ENCODE measurements around the gene FAM210A. TPM values are rescaled to one million over a fixed set of nuclear protein-coding genes. Genes with fewer than 3 reads are reported as not detected.
"Not testable (repeated sequence)": the region's sequence is repeated elsewhere in the genome, so short reads cannot be mapped to it uniquely, and the experiment has no call there.

The FAM210A gene
- total RNA-seq, 1 experiment from 2014 or later = 29.3 TPM

DNA sequence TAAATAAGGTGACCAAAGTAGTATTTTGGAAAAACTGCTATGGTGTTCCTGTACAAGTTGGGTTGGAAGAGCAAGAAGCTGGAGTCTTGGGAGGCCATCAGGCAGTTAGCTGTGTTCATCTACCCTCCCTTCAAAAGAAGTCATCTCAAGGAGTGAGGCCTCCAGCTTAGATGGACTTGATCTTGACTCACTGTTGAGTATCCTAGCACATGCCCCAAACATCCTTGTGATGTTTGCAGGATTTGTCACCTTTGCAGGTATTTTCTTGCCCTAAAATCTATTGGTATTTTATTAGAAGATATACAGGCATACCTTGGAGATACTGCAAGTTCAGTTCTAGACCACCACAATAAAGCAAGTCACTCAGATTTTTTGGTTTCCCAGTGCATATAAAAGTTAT is 30.3 kb upstream of the FAM210A start:
- ChIA-PET POLR2A (ENCODE audit: unreplicated experiment) (no interaction called here), CTCF (no interaction called here)
- no peak for DNase-seq
- no peaks in the 10 kb centered on the region for H3K27me3 ChIP-seq (ENCODE audit: insufficient read depth, low read depth)
- no peaks in the 10 kb centered on the region; the same call in 1 of the 2 replicates for H3K9me2 ChIP-seq (ENCODE audit: insufficient read depth)
- H2AFZ ChIP-seq = no peak overlapping the region
- H3K4me2 ChIP-seq = no peak overlapping the region
- BruUV-seq (replicated peaks) = no TSS peak
- no peaks in the 10 kb centered on the region for H4K20me1 ChIP-seq (ENCODE audit: insufficient read depth)
- peaks cover 43% of the 10 kb centered on the region for H3K36me3 ChIP-seq (ENCODE audit: low read depth)
- H3K4me1 ChIP-seq (replicated peaks; ENCODE audit: insufficient read depth) = no peaks in the 10 kb centered on the region
- no peak overlapping the region for H3K4me3 ChIP-seq
- no peaks in the 10 kb centered on the region for H3F3A ChIP-seq (ENCODE audit: insufficient read depth, low read depth)
- H3K79me2 ChIP-seq (ENCODE audit: low read depth) = no peaks in the 10 kb centered on the region
- intact Hi-C loops (cut with micrococcal nuclease; ENCODE audit: unreplicated experiment) = no loop called here
- no peaks in the 10 kb centered on the region for H3K9me3 ChIP-seq (ENCODE audit: insufficient read depth, low read depth)
- no peak for TF ChIP-seq EZH2 (IDR thresholded peaks at IDR 0.05; ENCODE audit: low read depth)
- TF ChIP-seq, protein P1, sequence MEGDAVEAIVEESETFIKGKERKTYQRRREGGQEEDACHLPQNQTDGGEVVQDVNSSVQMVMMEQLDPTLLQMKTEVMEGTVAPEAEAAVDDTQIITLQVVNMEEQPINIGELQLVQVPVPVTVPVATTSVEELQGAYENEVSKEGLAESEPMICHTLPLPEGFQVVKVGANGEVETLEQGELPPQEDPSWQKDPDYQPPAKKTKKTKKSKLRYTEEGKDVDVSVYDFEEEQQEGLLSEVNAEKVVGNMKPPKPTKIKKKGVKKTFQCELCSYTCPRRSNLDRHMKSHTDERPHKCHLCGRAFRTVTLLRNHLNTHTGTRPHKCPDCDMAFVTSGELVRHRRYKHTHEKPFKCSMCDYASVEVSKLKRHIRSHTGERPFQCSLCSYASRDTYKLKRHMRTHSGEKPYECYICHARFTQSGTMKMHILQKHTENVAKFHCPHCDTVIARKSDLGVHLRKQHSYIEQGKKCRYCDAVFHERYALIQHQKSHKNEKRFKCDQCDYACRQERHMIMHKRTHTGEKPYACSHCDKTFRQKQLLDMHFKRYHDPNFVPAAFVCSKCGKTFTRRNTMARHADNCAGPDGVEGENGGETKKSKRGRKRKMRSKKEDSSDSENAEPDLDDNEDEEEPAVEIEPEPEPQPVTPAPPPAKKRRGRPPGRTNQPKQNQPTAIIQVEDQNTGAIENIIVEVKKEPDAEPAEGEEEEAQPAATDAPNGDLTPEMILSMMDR (conservative IDR thresholded peaks at IDR 0.05) = no peak
- H3K27ac ChIP-seq = no peak overlapping the region

DNA sequence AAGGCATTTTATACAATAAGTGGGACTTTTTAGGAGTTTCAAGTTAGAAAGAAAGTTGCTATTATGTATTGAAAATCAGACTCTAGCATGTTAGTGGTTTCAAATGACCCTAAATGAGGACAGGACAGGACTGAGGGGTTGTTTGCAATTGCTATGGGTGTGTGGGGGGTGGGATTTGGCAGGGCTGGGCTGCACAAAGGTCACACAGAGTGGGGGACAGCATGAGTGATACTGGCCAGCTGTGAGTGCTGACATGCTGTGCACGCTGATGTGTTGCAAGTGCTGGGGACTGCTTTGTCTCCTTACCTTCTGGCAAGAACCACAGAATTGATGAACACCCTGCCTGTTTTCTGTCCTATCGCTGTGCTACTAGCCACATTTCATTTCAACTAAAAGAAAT is 29.9 kb upstream of the FAM210A start:
- POLR2A ChIA-PET (ENCODE audit: unreplicated experiment) = no interaction called here
- peaks cover 43% of the 10 kb centered on the region for H3K36me3 ChIP-seq (ENCODE audit: low read depth)
- no peaks in the 10 kb centered on the region for H3F3A ChIP-seq (ENCODE audit: insufficient read depth, low read depth)
- no peak overlapping the region for H3K27ac ChIP-seq
- CTCF ChIA-PET = no interaction called here
- no peaks in the 10 kb centered on the region for H4K20me1 ChIP-seq (ENCODE audit: insufficient read depth)
- intact Hi-C loops (cut with micrococcal nuclease; ENCODE audit: unreplicated experiment) = no loop called here
- DNase-seq = no peak
- no peaks in the 10 kb centered on the region for H3K27me3 ChIP-seq (ENCODE audit: insufficient read depth, low read depth)
- H3K9me2 ChIP-seq (ENCODE audit: insufficient read depth) = no peaks in the 10 kb centered on the region; the same call in 1 of the 2 replicates
- H2AFZ ChIP-seq = no peak overlapping the region
- H3K4me1 ChIP-seq (replicated peaks; ENCODE audit: insufficient read depth) = no peaks in the 10 kb centered on the region
- no peaks in the 10 kb centered on the region for H3K9me3 ChIP-seq (ENCODE audit: insufficient read depth, low read depth)
- no peak for TF ChIP-seq EZH2 (IDR thresholded peaks at IDR 0.05; ENCODE audit: low read depth)
- TF ChIP-seq, protein P1 (conservative IDR thresholded peaks at IDR 0.05) = no peak
- no peak overlapping the region for H3K4me2 ChIP-seq
- no TSS peak for BruUV-seq (replicated peaks)
- H3K4me3 ChIP-seq = no peak overlapping the region
- no peaks in the 10 kb centered on the region for H3K79me2 ChIP-seq (ENCODE audit: low read depth)

DNA sequence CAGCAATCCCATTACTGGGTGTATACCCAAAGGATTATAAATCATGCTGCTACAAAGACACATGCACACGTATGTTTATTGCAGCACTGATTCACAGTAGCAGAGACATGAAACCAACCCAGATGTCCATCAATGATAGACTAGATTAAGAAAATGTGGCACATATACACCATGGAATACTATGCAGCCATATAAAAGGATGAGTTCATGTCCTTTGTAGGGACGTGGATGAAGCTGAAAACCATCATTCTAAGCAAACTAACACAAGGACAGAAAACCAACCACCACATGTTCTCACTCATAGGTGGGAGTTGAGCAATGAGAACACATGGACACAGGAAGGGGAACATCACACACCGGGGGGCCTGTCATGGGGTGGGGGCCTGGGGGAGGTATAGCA is 25.2 kb upstream of the FAM210A start:
- H4K20me1 ChIP-seq (ENCODE audit: insufficient read depth); H3K4me3 ChIP-seq; H3K27ac ChIP-seq; H3K9me3 ChIP-seq (ENCODE audit: insufficient read depth, low read depth); H3K4me2 ChIP-seq; H3F3A ChIP-seq (ENCODE audit: insufficient read depth, low read depth); H3K4me1 ChIP-seq (replicated peaks; ENCODE audit: insufficient read depth); H3K27me3 ChIP-seq (ENCODE audit: insufficient read depth, low read depth); BruUV-seq (replicated peaks); POLR2A ChIA-PET (ENCODE audit: unreplicated experiment); H3K9me2 ChIP-seq (ENCODE audit: insufficient read depth); intact Hi-C loops (cut with micrococcal nuclease; ENCODE audit: unreplicated experiment); H3K79me2 ChIP-seq (ENCODE audit: low read depth); CTCF ChIA-PET; DNase-seq; H2AFZ ChIP-seq: not testable (repeated sequence)
- H3K36me3 ChIP-seq (ENCODE audit: low read depth) = peaks cover 46% of the 10 kb centered on the region

DNA sequence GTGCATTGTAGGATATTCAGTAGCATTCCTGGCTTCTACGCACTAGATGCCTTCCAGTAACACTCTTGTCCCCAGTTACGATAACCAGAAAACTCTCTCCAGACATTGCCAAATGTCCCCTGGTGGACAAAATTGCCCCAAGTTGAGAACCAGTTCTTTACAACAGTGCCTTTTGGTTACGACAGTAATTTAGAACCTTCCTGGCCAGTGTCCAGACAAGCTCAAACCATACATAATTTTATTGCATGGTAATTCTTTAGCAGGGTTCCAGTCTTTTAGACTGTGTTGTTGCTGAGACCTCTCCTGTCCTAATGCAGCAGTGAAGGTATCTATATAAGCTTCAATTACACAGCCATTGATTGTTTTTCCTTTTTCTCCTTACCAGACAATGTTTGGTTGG is 20.3 kb upstream of the FAM210A start:
- H3K9me3 ChIP-seq (ENCODE audit: insufficient read depth, low read depth) = no peaks in the 10 kb centered on the region
- POLR2A ChIA-PET (ENCODE audit: unreplicated experiment) = interaction anchor here (0.7 kb wide), 1 partner anchor 63 kb away, joined by 4 read pairs; no protein-coding TSS in a partner anchor
- H3K36me3 ChIP-seq (ENCODE audit: low read depth) = peaks cover 28% of the 10 kb centered on the region

More for the DNA sequence above, 20.3 kb upstream of the FAM210A start:
- no TSS peak for BruUV-seq (replicated peaks)
- Histone ChIP-seq H4K20me1 (ENCODE audit: insufficient read depth) (0 out of 2 replicates have a peak, but pooled peaks cover 6% of the 10 kb centered on the region), H3K4me2 (no peak overlapping the region), H3K27ac (no peak overlapping the region), H2AFZ (no peak overlapping the region), H3K9me2 (ENCODE audit: insufficient read depth) (no peaks in the 10 kb centered on the region), H3K4me3 (no peak overlapping the region), H3K79me2 (ENCODE audit: low read depth) (no peaks in the 10 kb centered on the region), H3F3A (ENCODE audit: insufficient read depth, low read depth) (no peaks in the 10 kb centered on the region), H3K27me3 (ENCODE audit: insufficient read depth, low read depth) (no peaks in the 10 kb centered on the region), H3K4me1 (replicated peaks; ENCODE audit: insufficient read depth) (no peaks in the 10 kb centered on the region)
- CTCF ChIA-PET = no interaction called here
- no peak for DNase-seq
- intact Hi-C loops (cut with micrococcal nuclease; ENCODE audit: unreplicated experiment) = no loop called here
- TF ChIP-seq EZH2 (IDR thresholded peaks at IDR 0.05; ENCODE audit: low read depth) = no peak
- TF ChIP-seq, protein P1 (conservative IDR thresholded peaks at IDR 0.05) = no peak
